ENCODE measurements around the gene DUSP18.

Gene DUSP18

GRCh38 chr22:30665266-30665665 is 2.4 kb downstream of the DUSP18 start:
- no peaks in the 10 kb centered on the region for H3K9me3 Mint-ChIP-seq (ENCODE audit: low read depth)
- H3K4me3 Mint-ChIP-seq: peak overlapping the region; percentile 1
- H3K36me3 Mint-ChIP-seq: peaks cover 10% of the 10 kb centered on the region
- H3K27me3 Mint-ChIP-seq: no peaks in the 10 kb centered on the region
- H3K27ac Mint-ChIP-seq: no peak overlapping the region
- H3K4me1 Mint-ChIP-seq (ENCODE audit: low read depth): peaks cover 22% of the 10 kb centered on the region

GRCh38 chr22:30664798-30665197 is 2.9 kb downstream of the DUSP18 start:
- H3K27me3 Mint-ChIP-seq: no peaks in the 10 kb centered on the region
- H3K27ac Mint-ChIP-seq: no peak overlapping the region
- H3K4me3 Mint-ChIP-seq: no peak overlapping the region
- peaks cover 22% of the 10 kb centered on the region for H3K4me1 Mint-ChIP-seq (ENCODE audit: low read depth)
- no peaks in the 10 kb centered on the region for H3K9me3 Mint-ChIP-seq (ENCODE audit: low read depth)
- peaks cover 10% of the 10 kb centered on the region for H3K36me3 Mint-ChIP-seq

GRCh38 chr22:30662040-30662439 is 5.6 kb downstream of the DUSP18 start:
- no peak overlapping the region for H3K27ac Mint-ChIP-seq
- no peaks in the 10 kb centered on the region for H3K9me3 Mint-ChIP-seq (ENCODE audit: low read depth)
- H3K4me1 Mint-ChIP-seq (ENCODE audit: low read depth): peaks cover 17% of the 10 kb centered on the region
- no peak overlapping the region for H3K4me3 Mint-ChIP-seq
- H3K36me3 Mint-ChIP-seq: peaks cover 10% of the 10 kb centered on the region
- H3K27me3 Mint-ChIP-seq: no peaks in the 10 kb centered on the region

- Mint-ChIP-seq H3K4me3 (no peak overlapping the region), H3K27ac (no peak overlapping the region), H3K27me3 (no peaks in the 10 kb centered on the region), H3K9me3 (ENCODE audit: low read depth) (no peaks in the 10 kb centered on the region), H3K36me3 (peaks cover 5% of the 10 kb centered on the region), H3K4me1 (ENCODE audit: low read depth) (peaks cover 4% of the 10 kb centered on the region)
These were observed 12.1 kb downstream of the DUSP18 start for GRCh38 chr22:30655532-30655931.

GRCh38 chr22:30654361-30654760 is 13.3 kb downstream of the DUSP18 start:
- no peaks in the 10 kb centered on the region for H3K9me3 Mint-ChIP-seq (ENCODE audit: low read depth)
- H3K27me3 Mint-ChIP-seq: no peaks in the 10 kb centered on the region
- H3K27ac Mint-ChIP-seq: no peak overlapping the region
- peaks cover 3% of the 10 kb centered on the region for H3K36me3 Mint-ChIP-seq
- H3K4me1 Mint-ChIP-seq (ENCODE audit: low read depth): peaks cover 11% of the 10 kb centered on the region
- H3K4me3 Mint-ChIP-seq: no peak overlapping the region

- Mint-ChIP-seq H3K27ac (no peak overlapping the region), H3K36me3 (peaks cover 3% of the 10 kb centered on the region), H3K9me3 (ENCODE audit: low read depth) (no peaks in the 10 kb centered on the region), H3K4me1 (ENCODE audit: low read depth) (peaks cover 23% of the 10 kb centered on the region), H3K4me3 (no peak overlapping the region), H3K27me3 (no peaks in the 10 kb centered on the region)
These were observed 14.8 kb downstream of the DUSP18 start for GRCh38 chr22:30652852-30653251.

GRCh38 chr22:30650508-30651116 is 17.1 kb downstream of the DUSP18 start:
- Mint-ChIP-seq H3K4me3 (no peak overlapping the region), H3K27me3 (no peaks in the 10 kb centered on the region), H3K27ac (no peak overlapping the region), H3K4me1 (ENCODE audit: low read depth) (peaks cover 25% of the 10 kb centered on the region), H3K9me3 (ENCODE audit: low read depth) (no peaks in the 10 kb centered on the region), H3K36me3 (peaks cover 3% of the 10 kb centered on the region)

GRCh38 chr22:30649430-30650007 is 18.2 kb downstream of the DUSP18 start:
- no peaks in the 10 kb centered on the region for H3K9me3 Mint-ChIP-seq (ENCODE audit: low read depth)
- H3K27ac Mint-ChIP-seq: peak overlapping the region; percentile 74
- H3K36me3 Mint-ChIP-seq: no peaks in the 10 kb centered on the region
- H3K4me3 Mint-ChIP-seq: peak overlapping the region; percentile 30
- no peaks in the 10 kb centered on the region for H3K27me3 Mint-ChIP-seq
- peaks cover 30% of the 10 kb centered on the region for H3K4me1 Mint-ChIP-seq (ENCODE audit: low read depth)

GRCh38 chr22:30648825-30649224 is 18.9 kb downstream of the DUSP18 start:
- no peaks in the 10 kb centered on the region for H3K36me3 Mint-ChIP-seq
- H3K27me3 Mint-ChIP-seq: no peaks in the 10 kb centered on the region
- H3K27ac Mint-ChIP-seq: peak overlapping the region; percentile 74
- H3K9me3 Mint-ChIP-seq (ENCODE audit: low read depth): no peaks in the 10 kb centered on the region
- peaks cover 37% of the 10 kb centered on the region for H3K4me1 Mint-ChIP-seq (ENCODE audit: low read depth)
- H3K4me3 Mint-ChIP-seq: peak overlapping the region; percentile 30

GRCh38 chr22:30647536-30647935 is 20.1 kb downstream of the DUSP18 start:
- no peaks in the 10 kb centered on the region for H3K27me3 Mint-ChIP-seq
- H3K36me3 Mint-ChIP-seq: no peaks in the 10 kb centered on the region
- no peak overlapping the region for H3K4me3 Mint-ChIP-seq
- peaks cover 43% of the 10 kb centered on the region for H3K4me1 Mint-ChIP-seq (ENCODE audit: low read depth)
- H3K9me3 Mint-ChIP-seq (ENCODE audit: low read depth): no peaks in the 10 kb centered on the region
- peak overlapping the region; percentile 12 for H3K27ac Mint-ChIP-seq

- H3K27ac Mint-ChIP-seq: no peak overlapping the region
- no peaks in the 10 kb centered on the region for H3K27me3 Mint-ChIP-seq
- no peaks in the 10 kb centered on the region for H3K9me3 Mint-ChIP-seq (ENCODE audit: low read depth)
- no peaks in the 10 kb centered on the region for H3K36me3 Mint-ChIP-seq
- H3K4me3 Mint-ChIP-seq: no peak overlapping the region
- peaks cover 41% of the 10 kb centered on the region for H3K4me1 Mint-ChIP-seq (ENCODE audit: low read depth)
These were observed 21.0 kb downstream of the DUSP18 start for GRCh38 chr22:30646518-30647160.

- Mint-ChIP-seq H3K27ac (peak overlapping the region; percentile 88), H3K4me3 (peak overlapping the region; percentile 51), H3K9me3 (ENCODE audit: low read depth) (no peaks in the 10 kb centered on the region), H3K27me3 (no peaks in the 10 kb centered on the region), H3K4me1 (ENCODE audit: low read depth) (peaks cover 26% of the 10 kb centered on the region), H3K36me3 (peaks cover 6% of the 10 kb centered on the region)
These were observed 24.4 kb downstream of the DUSP18 start for GRCh38 chr22:30643055-30643875.

GRCh38 chr22:30640839-30641430 is 26.7 kb downstream of the DUSP18 start:
- no peak overlapping the region for H3K4me3 Mint-ChIP-seq
- H3K9me3 Mint-ChIP-seq (ENCODE audit: low read depth): no peaks in the 10 kb centered on the region
- peaks cover 31% of the 10 kb centered on the region for H3K4me1 Mint-ChIP-seq (ENCODE audit: low read depth)
- no peak overlapping the region for H3K27ac Mint-ChIP-seq
- no peaks in the 10 kb centered on the region for H3K27me3 Mint-ChIP-seq
- peaks cover 8% of the 10 kb centered on the region for H3K36me3 Mint-ChIP-seq

GRCh38 chr22:30640361-30640760 is 27.3 kb downstream of the DUSP18 start:
- no peak overlapping the region for H3K4me3 Mint-ChIP-seq
- peaks cover 8% of the 10 kb centered on the region for H3K36me3 Mint-ChIP-seq
- H3K9me3 Mint-ChIP-seq (ENCODE audit: low read depth): no peaks in the 10 kb centered on the region
- peaks cover 31% of the 10 kb centered on the region for H3K4me1 Mint-ChIP-seq (ENCODE audit: low read depth)
- H3K27me3 Mint-ChIP-seq: no peaks in the 10 kb centered on the region
- H3K27ac Mint-ChIP-seq: no peak overlapping the region

GRCh38 chr22:30637701-30638114 is 30.0 kb downstream of the DUSP18 start:
- peaks cover 19% of the 10 kb centered on the region for H3K4me1 Mint-ChIP-seq (ENCODE audit: low read depth)
- peaks cover 8% of the 10 kb centered on the region for H3K36me3 Mint-ChIP-seq
- peak overlapping the region; percentile 34 for H3K27ac Mint-ChIP-seq
- H3K4me3 Mint-ChIP-seq: peak overlapping the region; percentile 83
- no peaks in the 10 kb centered on the region for H3K27me3 Mint-ChIP-seq
- no peaks in the 10 kb centered on the region for H3K9me3 Mint-ChIP-seq (ENCODE audit: low read depth)
